Measurements from ENCODE around the gene CHN2.

Gene CHN2

GRCh38 chr7:29413626-29414136 lies 219.1 kb downstream of the CHN2 start:
- no peak for DNase-seq

GRCh38 chr7:29414216-29414615 lies 219.6 kb downstream of the CHN2 start:
- no peak for DNase-seq

- no peak for DNase-seq
These were observed 220.6 kb downstream of the CHN2 start for GRCh38 chr7:29415215-29415614.

- no peak for DNase-seq
These were observed 221.8 kb downstream of the CHN2 start for GRCh38 chr7:29416276-29416937.

GRCh38 chr7:29416938-29417305 lies 222.3 kb downstream of the CHN2 start:
- no peak for DNase-seq

GRCh38 chr7:29418056-29418455 lies 223.5 kb downstream of the CHN2 start:
- no peak for DNase-seq

- DNase-seq: no peak
These were observed 224.1 kb downstream of the CHN2 start for GRCh38 chr7:29418651-29419050.

- no peak for DNase-seq
These were observed 225.4 kb downstream of the CHN2 start for GRCh38 chr7:29420011-29420410.

- DNase-seq: no peak
These were observed 226.7 kb downstream of the CHN2 start for GRCh38 chr7:29421010-29421956.

GRCh38 chr7:29422829-29423228 lies 228.3 kb downstream of the CHN2 start:
- DNase-seq: no peak

GRCh38 chr7:29424295-29424983 lies 229.9 kb downstream of the CHN2 start:
- no peak for DNase-seq

- DNase-seq: no peak
These were observed 230.4 kb downstream of the CHN2 start for GRCh38 chr7:29424984-29425309.

GRCh38 chr7:29426587-29426986 lies 232.0 kb downstream of the CHN2 start:
- no peak for DNase-seq

- DNase-seq: no peak
These were observed 234.8 kb downstream of the CHN2 start for GRCh38 chr7:29429401-29429800.

- no peak for DNase-seq
These were observed 235.8 kb downstream of the CHN2 start for GRCh38 chr7:29430279-29430949.

- no peak for DNase-seq
These were observed 237.1 kb downstream of the CHN2 start for GRCh38 chr7:29431686-29432085.

- no peak for DNase-seq
These were observed 238.1 kb downstream of the CHN2 start for GRCh38 chr7:29432721-29433120.

GRCh38 chr7:29434380-29434768 lies 239.8 kb downstream of the CHN2 start:
- DNase-seq: no peak

GRCh38 chr7:29435167-29435566 lies 240.6 kb downstream of the CHN2 start:
- DNase-seq: no peak

- no peak for DNase-seq
These were observed 241.3 kb downstream of the CHN2 start for GRCh38 chr7:29435902-29436301.

- no peak for DNase-seq
These were observed 247.6 kb downstream of the CHN2 start for GRCh38 chr7:29442146-29442545.

- DNase-seq: no peak
These were observed 249.0 kb downstream of the CHN2 start for GRCh38 chr7:29443552-29443951.

- DNase-seq: no peak
These were observed 249.7 kb downstream of the CHN2 start for GRCh38 chr7:29444267-29444666.
